Liver (tissue), 9 donors: Measurements from ENCODE around the gene GSTM3. TPM values are rescaled to one million over a fixed set of nuclear protein-coding genes. Genes with fewer than 3 reads are reported as not detected.
"Not testable (repeated sequence)": the region's sequence is repeated elsewhere in the genome, so short reads cannot be mapped to it uniquely, and the experiment has no call there.

Experiments used
- DNase-seq: peaks from one replicate; pipeline ENCODE4 v3.0.0-alpha.2; 2017; ENCODE audit warnings: low spot score
- H3K27ac ChIP-seq, 2 donors: one replicate each; pipeline ENCODE4 v1.7.0; 2013; ENCODE audit warnings: inconsistent platforms in 2 of 2, low read length in 2 of 2, control low read depth in 1 of 2, low read depth in 1 of 2, mild to moderate bottlenecking in 1 of 2
- H3K27me3 ChIP-seq, 4 donors: one replicate each; pipeline versions ENCODE4 v1.6.1 to v1.7.0; 2013; ENCODE audit warnings: low read length in 3 of 4, inconsistent platforms in 1 of 4, mild to moderate bottlenecking in 1 of 4, moderate library complexity in 1 of 4; ENCODE audit not compliant: control insufficient read depth in 4 of 4, insufficient read depth in 4 of 4
- H3K36me3 ChIP-seq, 4 donors: one replicate each; pipeline versions ENCODE4 v1.6.1 to v1.7.0; 2013; ENCODE audit warnings: low read length in 3 of 4, mild to moderate bottlenecking in 3 of 4, low read depth in 1 of 4, moderate library complexity in 1 of 4; ENCODE audit not compliant: control insufficient read depth in 4 of 4, insufficient read depth in 3 of 4
- H3K4me1 ChIP-seq, 4 donors: one replicate each; pipeline versions ENCODE4 v1.6.1 to v1.7.0; 2013; ENCODE audit warnings: low read length in 3 of 4, mild to moderate bottlenecking in 3 of 4, moderate library complexity in 1 of 4; ENCODE audit not compliant: control insufficient read depth in 4 of 4, insufficient read depth in 4 of 4
- H3K4me3 ChIP-seq, 3 donors: one replicate each; pipeline versions ENCODE4 v1.6.1 to v1.7.0; 2013; ENCODE audit warnings: low read length in 3 of 3, control low read depth in 1 of 3, low read depth in 1 of 3, mild to moderate bottlenecking in 1 of 3
- H3K9ac ChIP-seq, 2 donors: one replicate each; pipeline ENCODE4 v1.7.0; 2013; ENCODE audit warnings: low read length in 2 of 2, mild to moderate bottlenecking in 2 of 2, moderate library complexity in 2 of 2, control low read depth in 1 of 2, low read depth in 1 of 2
- H3K9me3 ChIP-seq, 4 donors: one replicate each; pipeline versions ENCODE4 v1.6.1 to v1.7.0; 2013; ENCODE audit warnings: low read length in 3 of 4; ENCODE audit not compliant: control insufficient read depth in 4 of 4
- EGR1 ChIP-seq, 2 donors: IDR thresholded peaks; 2 replicates each; pipeline ENCODE4 v1.6.1; 2016 to 2018; ENCODE audit warnings: antibody characterized with exemption in 2 of 2, low read depth in 2 of 2
- FOXA2 ChIP-seq: IDR thresholded peaks from 2 replicates; pipeline ENCODE4 v1.6.1; 2016; ENCODE audit warnings: antibody characterized with exemption
- JUND ChIP-seq, 2 donors: IDR thresholded peaks; 2 replicates each; pipeline ENCODE4 v1.6.1; 2016; ENCODE audit warnings: antibody characterized with exemption in 2 of 2
- NR2F2 ChIP-seq: IDR thresholded peaks from 2 replicates; pipeline ENCODE4 v1.6.1; 2016; ENCODE audit warnings: antibody characterized with exemption
- RXRA ChIP-seq, 2 donors: IDR thresholded peaks; 2 replicates each; pipeline ENCODE4 v1.6.1; 2017 to 2018; ENCODE audit warnings: antibody characterized with exemption in 2 of 2, mild to moderate bottlenecking in 1 of 2
- YY1 ChIP-seq: IDR thresholded peaks from 2 replicates; pipeline ENCODE4 v1.6.1; 2016; ENCODE audit warnings: antibody characterized with exemption, mild to moderate bottlenecking
- WGBS: extraction: QIAGEN DNeasy Blood & Tissue Kit; methylation state at CpG from one replicate; pipeline ENCODE4 v1.1.7; 2013; 5-methylcytosine and 5-hydroxymethylcytosine counted together
- polyA plus RNA-seq, 2 donors: library from polyadenylated mRNA; stranded (reverse) in 1 of 2; unstranded in 1 of 2; fragments of 200-250 nt in 1 of 2; fragments of >200 nt in 1 of 2; fragmentation: Nextera tagmentation in 1 of 2; extraction: Ambion mirVana in 1 of 2; gene quantifications; one replicate each; pipeline versions ENCODE4 v1.2.1 to v1.2.3, GENCODE V29; 2013 to 2015
- total RNA-seq, 2 donors: library from RNA; depleted of rRNA; stranded (reverse); fragments of >200 nt; gene quantifications; one replicate each; pipeline ENCODE4 v1.2.3, GENCODE V29; 2014
- TF ChIP-seq, protein P1 (sequence below): IDR thresholded peaks from 2 replicates; pipeline ENCODE4 v1.6.1; 2016; ENCODE audit warnings: antibody characterized with exemption
- TF ChIP-seq, protein P2 (sequence below): IDR thresholded peaks from 2 replicates; pipeline ENCODE4 v1.6.1; 2016; ENCODE audit warnings: antibody characterized with exemption
- donor health status: healthy.
- donor health status: healthy.
- donor health status: healthy.
- donor health status: healthy.
- donor health status: healthy.

Gene GSTM3
- total and polyA plus RNA-seq, 4 donors: 6.9 to 51.5 (median 34.9) TPM

DNA sequence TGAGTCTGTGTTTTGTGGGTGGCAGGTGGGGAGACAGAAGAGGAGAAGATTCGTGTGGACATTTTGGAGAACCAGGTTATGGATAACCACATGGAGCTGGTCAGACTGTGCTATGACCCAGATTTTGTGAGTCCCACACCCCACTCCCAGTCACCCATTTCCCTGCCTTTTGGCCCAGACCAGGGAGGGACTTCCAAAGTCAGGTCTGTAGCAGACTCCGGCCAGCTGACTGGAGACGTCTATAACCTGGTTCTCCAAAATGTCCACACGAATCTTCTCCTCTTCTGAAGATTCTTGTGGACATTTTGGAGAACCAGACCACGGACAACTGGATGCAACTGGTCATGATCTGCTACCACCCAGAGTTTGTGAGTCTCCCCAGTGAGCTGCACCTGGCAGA is 27.2 kb downstream of the GSTM3 start:
- H3K9me3 ChIP-seq: no peaks in the 10 kb centered on the region
- 91% methylated on average over 5 of the region's 5 CpGs for WGBS
- DNase-seq: no peak

DNA sequence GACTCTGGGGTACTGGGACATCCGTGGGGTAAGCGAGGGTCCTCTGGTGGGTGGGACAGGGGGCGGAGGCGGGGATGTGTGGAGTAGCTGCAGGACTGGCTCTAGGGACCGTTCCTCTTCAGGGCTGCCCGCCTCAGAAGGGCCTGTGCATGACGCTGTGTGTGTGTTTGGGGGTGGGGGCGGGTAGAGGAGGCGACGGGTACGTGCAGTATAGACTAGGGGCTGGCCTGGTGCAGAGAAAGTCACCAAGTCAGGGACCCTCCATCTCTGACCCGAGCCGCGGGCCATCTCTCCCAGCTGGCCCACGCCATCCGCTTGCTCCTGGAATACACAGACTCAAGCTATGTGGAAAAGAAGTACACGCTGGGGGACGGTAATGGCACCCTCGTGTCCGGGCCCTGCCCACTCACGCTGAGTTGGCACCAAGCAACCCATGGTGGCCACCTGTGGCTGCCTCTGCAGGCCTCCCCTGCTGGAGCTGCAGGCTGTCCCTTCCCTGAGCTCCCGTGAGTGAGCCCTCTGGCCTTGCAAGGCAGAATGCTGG is 28.4 kb downstream of the GSTM3 start:
- H3K4me1 ChIP-seq: no peaks in the 10 kb centered on the region
- no peak overlapping the region for H3K4me3 ChIP-seq
- 72% methylated on average over 22 of the region's 22 CpGs for WGBS
- no peak overlapping the region for H3K27ac ChIP-seq
- H3K36me3 ChIP-seq: no peaks in the 10 kb centered on the region
- no peaks in the 10 kb centered on the region for H3K9me3 ChIP-seq
- H3K27me3 ChIP-seq: no peaks in the 10 kb centered on the region
- TF ChIP-seq JUND (IDR thresholded peaks at IDR 0.05): no peak
- no peak overlapping the region for H3K9ac ChIP-seq
- no peak for DNase-seq

More for the DNA sequence above, 27.2 kb downstream of the GSTM3 start:
- Histone ChIP-seq H3K9ac (no peak overlapping the region), H3K27ac (no peak overlapping the region), H3K27me3 (no peaks in the 10 kb centered on the region), H3K36me3 (no peaks in the 10 kb centered on the region), H3K4me3 (no peak overlapping the region), H3K4me1 (no peaks in the 10 kb centered on the region)
- TF ChIP-seq NR2F2: no peak
- TF ChIP-seq YY1: no peak
- TF ChIP-seq, protein P1, sequence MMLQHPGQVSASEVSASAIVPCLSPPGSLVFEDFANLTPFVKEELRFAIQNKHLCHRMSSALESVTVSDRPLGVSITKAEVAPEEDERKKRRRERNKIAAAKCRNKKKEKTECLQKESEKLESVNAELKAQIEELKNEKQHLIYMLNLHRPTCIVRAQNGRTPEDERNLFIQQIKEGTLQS: no peak
- TF ChIP-seq, protein P2, sequence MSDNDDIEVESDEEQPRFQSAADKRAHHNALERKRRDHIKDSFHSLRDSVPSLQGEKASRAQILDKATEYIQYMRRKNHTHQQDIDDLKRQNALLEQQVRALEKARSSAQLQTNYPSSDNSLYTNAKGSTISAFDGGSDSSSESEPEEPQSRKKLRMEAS: no peak
- TF ChIP-seq RXRA (IDR thresholded peaks at IDR 0.05): no peak
- no peak for TF ChIP-seq FOXA2
- TF ChIP-seq EGR1 (IDR thresholded peaks at IDR 0.05; ENCODE audit: low read depth in 2 of 2): no peak

DNA sequence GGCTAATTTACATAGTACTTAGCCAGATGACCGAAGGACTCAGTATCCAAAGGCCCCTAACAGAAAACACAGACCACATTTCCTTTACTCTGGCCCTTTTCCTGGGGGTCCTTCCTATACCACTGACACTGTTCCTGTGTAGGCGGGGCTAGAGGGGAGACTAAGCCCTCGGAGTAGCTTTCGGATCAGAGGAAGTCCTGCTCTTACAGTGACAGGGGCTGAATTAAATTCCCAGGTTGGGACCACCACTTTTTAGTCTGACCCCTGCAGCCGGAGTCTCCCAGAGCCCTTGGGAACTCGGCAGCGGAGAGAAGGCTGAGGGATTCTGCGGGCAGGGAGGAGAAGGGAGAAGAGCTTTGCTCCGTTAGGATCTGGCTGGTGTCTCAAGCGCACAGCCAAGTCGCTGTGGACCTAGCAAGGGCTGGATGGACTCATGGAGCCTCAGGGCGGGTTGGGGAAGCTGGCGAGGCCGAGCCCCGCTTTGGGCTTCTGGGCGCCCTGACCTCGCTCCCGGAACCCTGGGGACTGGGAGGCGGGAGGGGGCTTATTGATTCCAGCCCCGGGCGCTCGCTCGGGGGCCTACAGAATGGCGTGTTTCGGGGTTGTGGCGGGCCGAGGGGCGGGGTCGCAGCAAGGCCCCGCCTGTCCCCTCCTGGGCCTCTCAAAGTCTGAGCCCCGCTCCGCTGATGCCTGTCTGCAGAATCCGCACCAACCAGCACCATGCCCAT is 29.1 kb downstream of the GSTM3 start, which contains the start of gene GSTM5:
Gene GSTM5 (plus strand): TSS at position 659 of the 728 bp plus-strand sequence. CDS start 62 bp downstream, at position 721.
- H3K27ac ChIP-seq: peak within 1 kb of the TSS; percentile 35 to 46
- H3K9ac ChIP-seq, H3K9me3 ChIP-seq, H3K4me3 ChIP-seq, H3K4me1 ChIP-seq, H3K36me3 ChIP-seq, DNase-seq, H3K27me3 ChIP-seq: not testable (repeated sequence)
- 39% methylated on average over 33 of the region's 33 CpGs for WGBS

DNA sequence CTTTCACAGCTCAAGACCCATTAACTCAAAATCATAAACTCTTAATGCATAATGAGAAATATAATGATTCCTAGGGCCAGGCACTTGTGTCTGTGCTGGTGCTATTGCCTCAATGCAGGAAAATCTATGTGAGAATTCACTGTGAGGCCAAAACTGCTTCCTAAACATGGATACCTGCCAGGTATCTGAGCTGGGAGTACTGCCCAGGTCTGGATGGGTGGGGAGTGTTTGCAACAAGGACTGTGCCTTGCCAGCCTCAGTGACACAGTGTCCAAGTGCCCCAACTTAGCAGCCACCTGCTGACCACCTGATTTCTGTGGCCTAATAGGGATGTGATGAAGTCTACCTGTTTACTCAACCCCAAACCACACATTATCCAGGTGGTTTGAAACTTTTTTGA is 31.0 kb downstream of the GSTM3 start:
- H3K36me3 ChIP-seq, H3K9me3 ChIP-seq, H3K27me3 ChIP-seq, H3K27ac ChIP-seq, H3K4me3 ChIP-seq, H3K9ac ChIP-seq, DNase-seq, H3K4me1 ChIP-seq: not testable (repeated sequence)

DNA sequence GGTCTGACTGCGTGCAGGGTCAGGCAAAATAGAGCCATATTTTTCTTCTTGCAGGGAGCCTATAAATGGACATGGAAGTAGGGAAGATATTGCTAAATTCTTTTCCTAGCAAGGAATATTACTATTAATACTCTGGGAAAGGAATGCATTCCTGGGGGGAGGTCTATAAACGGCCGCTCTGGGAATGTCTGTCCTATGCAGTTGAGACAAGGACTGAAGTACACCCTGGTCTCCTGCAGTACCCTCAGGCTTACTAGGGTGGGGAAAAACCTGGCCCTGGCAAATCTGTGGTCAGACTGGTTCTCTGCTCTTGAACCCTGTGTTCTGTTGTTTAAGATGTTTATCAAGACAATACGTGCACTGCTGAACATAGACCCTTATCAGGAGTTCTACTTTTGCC is 31.9 kb downstream of the GSTM3 start:
- not testable (repeated sequence) for H3K4me3 ChIP-seq, DNase-seq, H3K9me3 ChIP-seq, H3K9ac ChIP-seq, H3K36me3 ChIP-seq, H3K4me1 ChIP-seq, H3K27me3 ChIP-seq, H3K27ac ChIP-seq
- WGBS: 79% methylated on average over 4 of the region's 4 CpGs
